Stomach (tissue), 4 donors: Measurements from ENCODE around the gene FOXK2.

Experiments
- POLR2A ChIP-seq, 4 donors: fragments of 450-650 bp; IDR thresholded peaks; one replicate each; pipeline ENCODE4 v1.6.1; 2016; ENCODE audit warnings: antibody characterized with exemption in 4 of 4, control low read depth in 2 of 4, mild to moderate bottlenecking in 1 of 4, moderate library complexity in 1 of 4
- POLR2AphosphoS5 ChIP-seq, 3 donors: sonication (generic); formaldehyde crosslinking; IDR thresholded peaks; one replicate each; pipeline ENCODE4 v1.6.1; 2016; ENCODE audit warnings: antibody characterized with exemption in 3 of 3
- TF ChIP-seq, protein P1 (sequence below), 7 experiments: fragments of 450-650 bp in 4 of 7; fragments of 200-600 bp in 3 of 7; sonication (generic) in 3 of 7; IDR thresholded peaks; one replicate each; pipeline ENCODE4 v1.5.1; 2016 to 2019; ENCODE audit warnings: antibody characterized with exemption in 7 of 7, control low read depth in 2 of 7, mild to moderate bottlenecking in 1 of 7

- TF ChIP-seq, protein P1, sequence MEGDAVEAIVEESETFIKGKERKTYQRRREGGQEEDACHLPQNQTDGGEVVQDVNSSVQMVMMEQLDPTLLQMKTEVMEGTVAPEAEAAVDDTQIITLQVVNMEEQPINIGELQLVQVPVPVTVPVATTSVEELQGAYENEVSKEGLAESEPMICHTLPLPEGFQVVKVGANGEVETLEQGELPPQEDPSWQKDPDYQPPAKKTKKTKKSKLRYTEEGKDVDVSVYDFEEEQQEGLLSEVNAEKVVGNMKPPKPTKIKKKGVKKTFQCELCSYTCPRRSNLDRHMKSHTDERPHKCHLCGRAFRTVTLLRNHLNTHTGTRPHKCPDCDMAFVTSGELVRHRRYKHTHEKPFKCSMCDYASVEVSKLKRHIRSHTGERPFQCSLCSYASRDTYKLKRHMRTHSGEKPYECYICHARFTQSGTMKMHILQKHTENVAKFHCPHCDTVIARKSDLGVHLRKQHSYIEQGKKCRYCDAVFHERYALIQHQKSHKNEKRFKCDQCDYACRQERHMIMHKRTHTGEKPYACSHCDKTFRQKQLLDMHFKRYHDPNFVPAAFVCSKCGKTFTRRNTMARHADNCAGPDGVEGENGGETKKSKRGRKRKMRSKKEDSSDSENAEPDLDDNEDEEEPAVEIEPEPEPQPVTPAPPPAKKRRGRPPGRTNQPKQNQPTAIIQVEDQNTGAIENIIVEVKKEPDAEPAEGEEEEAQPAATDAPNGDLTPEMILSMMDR (IDR thresholded peaks at IDR 0.05): no peak
- TF ChIP-seq POLR2A (IDR thresholded peaks at IDR 0.05): no peak
- TF ChIP-seq POLR2AphosphoS5 (IDR thresholded peaks at IDR 0.05): no peak
These were observed 30.4 kb upstream of the FOXK2 start for GRCh38 chr17:82489117-82489516.
